DMS53 treated with DMSO at 0.1 percent for 48 hours (cell line): ENCODE results near the gene CHDH.

ENCODE experiments used
- DNase-seq: peaks from one replicate; lab custom pipeline; 2025; ENCODE audit not compliant: unreplicated experiment; lab: John Stamatoyannopoulos, UW

The CHDH gene

GRCh38 chr3:53850895-53851294 lies 4.7 kb upstream of the CHDH start:
- no peak for DNase-seq

DNA sequence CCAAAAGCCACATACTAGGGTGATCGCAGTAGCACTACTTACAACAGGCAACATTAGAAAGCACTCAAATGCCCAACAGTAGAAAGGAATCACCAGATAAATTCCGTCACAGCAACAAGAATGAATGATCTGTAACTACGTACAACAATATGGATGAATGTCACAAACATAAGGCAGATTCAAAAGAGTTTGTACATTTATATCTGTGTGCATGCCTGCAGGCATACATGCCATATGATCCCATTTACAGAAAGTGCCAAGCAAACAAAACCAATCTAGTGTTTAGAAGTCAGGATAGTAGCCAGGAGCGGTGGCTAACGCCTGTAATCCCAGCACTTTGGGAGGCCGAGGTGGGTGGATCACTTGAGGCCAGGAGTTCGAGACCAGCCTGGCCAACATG lies 3.7 kb upstream of the CHDH start:
- DNase-seq: no peak

- no peak for DNase-seq
These were observed 584 bp upstream of the CHDH start for GRCh38 chr3:53846851-53847155.

DNA sequence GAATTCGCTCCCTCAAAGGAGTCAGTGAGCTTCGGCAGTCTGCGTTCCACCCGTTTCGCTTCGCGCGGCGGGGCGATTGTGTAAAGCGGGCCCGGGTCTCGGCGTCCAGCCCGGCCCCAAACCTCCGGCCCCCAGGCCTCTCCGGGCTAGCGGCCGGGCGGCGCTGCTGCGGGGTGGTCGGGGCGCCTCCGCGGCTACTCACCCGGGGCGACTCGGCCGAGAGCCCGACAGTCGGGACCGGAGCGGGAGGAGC lies 412 bp downstream of the CHDH start:
- DNase-seq: no peak

- DNase-seq: no peak
These were observed 927 bp downstream of the CHDH start for GRCh38 chr3:53845103-53845880.

DNA sequence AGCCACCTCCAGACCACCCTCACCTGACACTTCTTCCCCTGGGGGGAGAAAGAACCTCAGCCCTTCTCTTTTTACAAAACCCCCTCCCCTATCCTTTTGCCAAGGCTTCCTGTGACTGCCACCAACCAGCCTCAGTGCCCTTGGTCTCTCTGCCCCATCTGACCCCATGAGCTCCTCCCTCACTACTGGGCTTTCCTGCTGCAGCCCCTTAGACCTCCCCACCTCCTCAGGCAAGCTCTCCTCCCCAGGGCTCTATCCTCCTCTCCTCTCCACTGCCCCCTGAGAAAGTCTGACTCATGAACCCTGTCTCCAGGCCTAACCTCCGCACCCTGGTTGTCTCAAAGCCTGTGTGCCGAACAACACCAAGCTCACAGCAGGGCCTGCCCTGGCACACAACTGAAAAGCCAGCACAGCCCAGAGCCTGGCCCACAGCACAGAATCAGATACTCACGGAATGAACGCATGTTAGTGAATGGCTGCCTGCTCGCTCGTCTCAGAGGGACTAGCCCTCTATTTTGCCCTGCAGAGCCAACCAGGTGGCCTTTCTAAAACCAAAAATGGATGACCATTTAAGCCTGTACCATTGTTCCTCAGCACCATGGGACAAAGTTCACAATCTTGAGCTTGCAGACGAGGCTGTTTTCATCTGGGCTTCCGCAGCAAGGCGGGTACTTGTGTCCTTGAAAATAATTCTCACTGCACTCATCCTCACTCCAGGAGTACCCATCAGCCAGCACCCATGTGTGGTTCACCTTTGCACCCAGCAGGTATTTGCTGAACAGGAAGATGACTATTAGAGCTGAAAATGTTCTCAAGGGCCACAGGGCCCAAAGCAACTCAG lies 1.7 kb downstream of the CHDH start:
- DNase-seq: no peak

DNA sequence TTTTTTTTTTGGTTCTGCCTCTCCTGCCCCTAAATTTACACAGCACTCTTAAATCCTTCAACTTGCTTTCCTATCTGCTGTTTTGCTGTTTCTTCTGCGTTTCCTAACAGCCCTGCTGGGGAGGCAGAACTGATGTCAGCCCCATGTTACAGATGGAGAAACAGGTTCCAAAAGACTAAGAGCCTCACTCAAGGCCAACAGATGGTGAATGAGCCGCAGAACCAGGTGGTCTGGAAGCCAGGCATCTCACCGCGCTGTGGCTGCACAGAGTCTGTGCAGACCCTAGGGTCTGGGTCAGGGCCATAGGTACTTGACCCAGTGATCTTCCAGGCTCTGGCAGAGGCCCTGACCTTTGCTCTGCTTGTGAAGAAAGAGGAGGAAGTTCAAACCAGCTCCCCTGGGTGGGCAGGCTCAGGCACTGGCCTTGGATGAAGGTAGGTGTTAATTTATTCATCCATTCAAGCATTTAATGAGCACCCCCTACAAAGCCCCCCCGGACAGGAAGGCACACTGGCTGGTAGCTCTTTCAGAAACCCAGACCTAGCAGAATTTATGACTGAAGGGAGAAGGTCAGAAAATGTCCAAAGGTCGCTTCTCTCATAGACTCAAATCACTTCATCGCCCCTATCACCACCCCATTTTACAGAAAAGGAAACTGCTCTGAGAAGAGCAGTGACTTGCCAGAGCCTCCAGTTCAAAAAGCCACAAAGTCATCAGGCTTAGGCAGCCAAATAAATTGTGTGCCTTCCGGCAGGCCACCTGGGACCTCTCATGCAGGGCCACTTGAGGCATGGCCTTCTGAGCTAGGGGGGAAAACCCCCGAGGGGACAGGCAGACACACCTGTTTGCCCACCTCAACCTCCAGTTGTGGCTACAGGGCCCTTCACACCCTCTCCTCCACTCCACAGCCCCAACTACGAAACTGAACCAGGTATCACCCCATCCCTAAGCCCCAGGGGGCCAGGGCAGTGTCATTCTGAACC lies 2.7 kb downstream of the CHDH start:
- DNase-seq: no peak

DNA sequence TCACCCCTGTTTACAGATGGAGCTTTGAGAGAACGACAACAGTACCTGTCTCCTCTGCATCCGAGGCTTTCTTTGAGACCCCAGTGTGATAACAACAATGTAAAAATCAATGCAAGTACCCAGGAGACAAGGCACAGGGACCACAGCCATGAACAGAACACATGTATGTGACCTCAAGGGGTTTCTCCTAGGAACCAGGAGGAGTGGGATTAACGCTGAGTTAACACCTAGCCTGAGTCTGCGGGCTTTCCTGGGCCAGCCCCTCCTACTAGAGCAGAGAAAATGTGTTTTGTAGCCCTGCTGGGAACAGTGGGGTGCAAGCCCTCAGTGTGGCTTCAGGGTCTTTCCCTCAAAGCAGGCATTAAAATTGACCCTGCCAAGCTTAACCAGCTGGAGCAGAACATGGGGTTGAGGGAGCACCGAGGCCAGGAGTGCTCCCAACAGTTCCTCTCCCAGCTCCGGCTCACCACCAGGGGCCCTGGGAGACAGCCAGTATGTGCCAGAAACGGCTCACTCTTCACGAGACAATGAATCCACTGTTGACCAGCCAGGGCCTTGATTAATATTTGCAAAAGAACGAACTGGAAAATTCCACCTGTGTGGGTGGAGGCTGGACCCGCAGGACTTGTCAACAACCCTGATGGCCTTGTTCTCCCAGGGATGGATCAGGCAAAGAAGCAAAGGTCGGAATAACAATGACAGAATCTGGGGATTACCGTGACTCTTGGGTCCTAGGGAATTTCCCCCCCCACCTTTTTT lies 3.6 kb downstream of the CHDH start:
- DNase-seq: peak; percentile 25

- no peak for DNase-seq
These were observed 4.9 kb downstream of the CHDH start for GRCh38 chr3:53841296-53841695.

- no peak for DNase-seq
These were observed 8.9 kb downstream of the CHDH start for GRCh38 chr3:53837331-53837730.

DNA sequence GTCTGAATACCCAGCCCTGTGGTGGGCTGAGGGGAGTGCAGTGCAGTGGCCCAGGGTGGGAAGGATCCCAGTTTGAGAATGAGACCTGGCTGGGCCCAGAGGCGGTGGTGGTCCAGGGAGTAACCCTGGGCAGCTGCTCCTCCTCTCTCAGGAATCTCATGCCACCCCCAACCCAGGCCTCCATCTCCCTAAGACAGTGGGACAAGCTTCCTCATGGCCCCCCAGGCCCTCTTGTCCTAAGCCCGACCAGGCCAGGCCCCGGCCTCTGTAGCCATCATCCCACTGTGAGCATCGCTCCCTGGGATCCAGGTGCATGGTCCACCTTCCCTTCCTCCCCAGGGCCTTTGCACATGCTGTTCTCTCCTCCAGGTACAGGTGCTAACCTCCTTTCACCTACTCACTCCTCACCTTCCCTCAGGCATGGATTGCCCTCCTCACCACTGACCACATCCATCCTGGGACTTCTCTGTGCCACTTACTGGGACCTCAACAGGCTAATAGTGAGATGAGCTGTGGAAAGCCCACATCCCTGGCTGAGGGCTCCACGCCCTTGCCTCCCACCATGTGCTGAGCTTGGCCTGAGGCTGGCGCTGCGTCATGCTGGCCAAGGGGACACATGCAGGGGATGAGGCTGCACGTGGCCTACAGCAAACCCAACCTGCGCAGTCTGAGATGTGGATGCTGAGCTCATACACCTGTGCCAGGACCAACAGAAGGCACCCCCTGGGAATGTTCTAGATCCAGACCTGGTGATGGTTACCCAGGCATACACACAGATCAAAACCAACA lies 9.9 kb downstream of the CHDH start:
- no peak for DNase-seq

- no peak for DNase-seq
These were observed 11.0 kb downstream of the CHDH start for GRCh38 chr3:53835257-53835656.

- DNase-seq: no peak
These were observed 11.7 kb downstream of the CHDH start for GRCh38 chr3:53834429-53835095.

GRCh38 chr3:53833700-53834099 lies 12.5 kb downstream of the CHDH start:
- no peak for DNase-seq

- DNase-seq: no peak
These were observed 13.1 kb downstream of the CHDH start for GRCh38 chr3:53833053-53833645.

- no peak for DNase-seq
These were observed 15.3 kb downstream of the CHDH start for GRCh38 chr3:53830944-53831343.

DNA sequence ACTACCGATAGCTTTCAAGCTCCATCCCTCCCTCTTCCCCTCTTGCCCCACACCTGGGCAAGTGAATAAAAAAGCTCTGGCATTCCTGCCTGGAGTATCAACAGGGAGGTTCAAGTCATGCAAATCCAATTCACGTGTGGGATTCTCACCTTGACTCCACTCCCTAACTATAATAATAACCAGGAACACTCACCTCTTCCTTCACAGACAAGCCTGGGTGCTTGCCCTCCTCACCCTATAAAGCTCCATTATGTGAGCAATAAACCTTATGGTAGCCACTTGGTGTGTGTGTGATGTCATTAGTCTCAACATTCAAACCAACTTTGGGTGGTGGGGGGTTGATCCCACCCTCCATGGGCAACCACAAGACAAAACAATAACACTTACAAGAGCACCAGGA lies 16.6 kb downstream of the CHDH start:
- DNase-seq: no peak

DNA sequence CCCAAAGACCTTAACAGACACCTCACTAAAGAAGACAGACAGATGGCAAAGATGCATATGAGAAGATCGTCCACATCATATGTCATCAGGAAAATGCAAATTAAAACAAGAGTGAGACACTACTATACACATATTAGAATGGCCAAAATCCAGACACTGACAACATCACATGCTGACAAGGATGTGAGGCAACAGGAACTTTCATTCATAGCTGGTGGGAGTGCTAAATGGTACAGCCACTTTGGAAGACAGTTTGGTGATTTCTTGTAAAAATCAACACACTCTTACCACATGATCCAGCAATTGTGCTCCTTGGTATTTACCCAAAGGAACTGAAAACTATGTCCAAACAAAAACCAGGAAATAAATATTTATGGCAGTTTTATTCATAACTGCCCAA lies 17.6 kb downstream of the CHDH start:
- no peak for DNase-seq

DNA sequence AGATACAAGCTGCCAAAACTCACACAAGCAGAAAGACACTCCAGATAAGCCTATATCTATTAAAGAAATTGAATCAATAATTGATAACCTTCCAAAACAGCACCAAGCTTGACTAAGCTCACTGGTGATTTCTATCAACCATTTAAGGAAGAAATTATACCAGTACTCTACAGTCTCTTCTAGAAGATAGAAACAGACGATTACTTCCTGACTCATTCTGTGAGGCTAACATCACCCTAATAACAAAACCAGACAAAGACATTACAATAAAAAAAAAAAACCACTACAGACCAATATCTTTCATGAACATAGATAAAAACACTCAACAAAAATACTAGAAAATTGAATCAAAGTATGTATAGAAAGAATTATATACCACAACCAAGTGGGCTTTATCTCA lies 20.2 kb downstream of the CHDH start:
- DNase-seq: no peak
